Transverse colon (tissue), 4 donors: ENCODE results near the gene SDF2L1.

Experiments used
- POLR2A ChIP-seq: fragments of 450-650 bp; IDR thresholded peaks from one replicate; pipeline ENCODE4 v1.6.1; 2016; ENCODE audit warnings: antibody characterized with exemption, mild to moderate bottlenecking, moderate library complexity
- POLR2AphosphoS5 ChIP-seq, 3 donors: sonication (generic); formaldehyde crosslinking; IDR thresholded peaks; one replicate each; pipeline ENCODE4 v1.6.1; 2016; ENCODE audit warnings: antibody characterized with exemption in 3 of 3
- TF ChIP-seq, protein P1 (sequence below), 5 experiments: fragments of 200-600 bp in 3 of 5; fragments of 450-650 bp in 2 of 5; sonication (generic) in 3 of 5; IDR thresholded peaks; 1 replicate in 2 of 5; 2 replicates in 3 of 5; pipeline ENCODE4 v1.5.1; 2016 to 2017; ENCODE audit warnings: antibody characterized with exemption in 5 of 5, inconsistent platforms in 3 of 5, mild to moderate bottlenecking in 2 of 5, moderate library complexity in 1 of 5

DNA sequence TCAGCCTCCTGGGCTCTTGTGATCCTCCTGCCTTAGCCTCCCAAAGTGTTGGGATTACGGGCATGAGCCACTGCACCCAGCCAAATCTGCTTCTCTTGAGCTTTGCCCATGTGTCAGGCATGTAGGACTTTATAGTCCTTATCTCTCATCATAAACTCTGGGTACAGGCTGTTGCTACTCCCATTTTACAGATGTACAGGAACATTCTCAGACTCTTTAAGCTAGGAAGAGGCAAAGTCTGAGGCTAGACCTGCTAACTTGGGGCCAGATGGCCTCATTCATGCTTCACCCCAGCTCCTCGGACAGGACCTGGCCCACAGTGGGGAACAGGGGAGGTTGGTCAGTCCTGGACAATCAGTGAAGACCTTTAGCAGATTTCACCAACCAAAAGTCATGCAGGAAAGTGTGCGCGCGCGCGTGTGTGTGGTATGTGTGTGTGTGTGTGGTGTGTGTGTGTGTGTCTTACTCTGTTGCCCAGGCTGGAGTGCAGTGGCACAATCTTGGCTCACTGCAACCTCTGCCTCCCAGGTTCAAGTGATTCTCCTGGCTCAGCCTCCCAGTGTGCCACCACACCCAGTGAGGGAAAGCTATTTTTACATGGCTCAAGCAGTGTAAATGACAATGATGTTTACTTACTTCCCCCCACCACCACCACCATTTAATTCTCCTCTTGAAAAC, 36.1 kb upstream of the SDF2L1 start:
- TF ChIP-seq, protein P1, sequence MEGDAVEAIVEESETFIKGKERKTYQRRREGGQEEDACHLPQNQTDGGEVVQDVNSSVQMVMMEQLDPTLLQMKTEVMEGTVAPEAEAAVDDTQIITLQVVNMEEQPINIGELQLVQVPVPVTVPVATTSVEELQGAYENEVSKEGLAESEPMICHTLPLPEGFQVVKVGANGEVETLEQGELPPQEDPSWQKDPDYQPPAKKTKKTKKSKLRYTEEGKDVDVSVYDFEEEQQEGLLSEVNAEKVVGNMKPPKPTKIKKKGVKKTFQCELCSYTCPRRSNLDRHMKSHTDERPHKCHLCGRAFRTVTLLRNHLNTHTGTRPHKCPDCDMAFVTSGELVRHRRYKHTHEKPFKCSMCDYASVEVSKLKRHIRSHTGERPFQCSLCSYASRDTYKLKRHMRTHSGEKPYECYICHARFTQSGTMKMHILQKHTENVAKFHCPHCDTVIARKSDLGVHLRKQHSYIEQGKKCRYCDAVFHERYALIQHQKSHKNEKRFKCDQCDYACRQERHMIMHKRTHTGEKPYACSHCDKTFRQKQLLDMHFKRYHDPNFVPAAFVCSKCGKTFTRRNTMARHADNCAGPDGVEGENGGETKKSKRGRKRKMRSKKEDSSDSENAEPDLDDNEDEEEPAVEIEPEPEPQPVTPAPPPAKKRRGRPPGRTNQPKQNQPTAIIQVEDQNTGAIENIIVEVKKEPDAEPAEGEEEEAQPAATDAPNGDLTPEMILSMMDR (IDR thresholded peaks at IDR 0.05): no peak
- TF ChIP-seq POLR2A (no peak), POLR2AphosphoS5 (IDR thresholded peaks at IDR 0.05) (no peak)
